ENCODE measurements around the gene BTAF1.

GRCh38 chr10:91897421-91897820, 26.1 kb upstream of the BTAF1 start:
- TF ChIP-seq CTCF (IDR thresholded peaks at IDR 0.05; ENCODE audit: insufficient read depth, low read depth, low read length) (no peak), EZH2 (IDR thresholded peaks at IDR 0.05; ENCODE audit: insufficient read depth, low read length) (no peak)

Measured in astrocyte (in vitro differentiated cells and primary cell).